GM21423 (cell line): ENCODE data around the gene BCAP31.
"Not testable (repeated sequence)": the region's sequence is repeated elsewhere in the genome, so short reads cannot be mapped to it uniquely, and the experiment has no call there.

Experiments
- ATAC-seq: cut with Tn5 transposase; IDR thresholded peaks from one replicate; pipeline ENCODE4 v1.9.1; 2021; ENCODE audit warnings: mild to moderate bottlenecking, moderate library complexity; ENCODE audit not compliant: unreplicated experiment

Gene BCAP31

DNA sequence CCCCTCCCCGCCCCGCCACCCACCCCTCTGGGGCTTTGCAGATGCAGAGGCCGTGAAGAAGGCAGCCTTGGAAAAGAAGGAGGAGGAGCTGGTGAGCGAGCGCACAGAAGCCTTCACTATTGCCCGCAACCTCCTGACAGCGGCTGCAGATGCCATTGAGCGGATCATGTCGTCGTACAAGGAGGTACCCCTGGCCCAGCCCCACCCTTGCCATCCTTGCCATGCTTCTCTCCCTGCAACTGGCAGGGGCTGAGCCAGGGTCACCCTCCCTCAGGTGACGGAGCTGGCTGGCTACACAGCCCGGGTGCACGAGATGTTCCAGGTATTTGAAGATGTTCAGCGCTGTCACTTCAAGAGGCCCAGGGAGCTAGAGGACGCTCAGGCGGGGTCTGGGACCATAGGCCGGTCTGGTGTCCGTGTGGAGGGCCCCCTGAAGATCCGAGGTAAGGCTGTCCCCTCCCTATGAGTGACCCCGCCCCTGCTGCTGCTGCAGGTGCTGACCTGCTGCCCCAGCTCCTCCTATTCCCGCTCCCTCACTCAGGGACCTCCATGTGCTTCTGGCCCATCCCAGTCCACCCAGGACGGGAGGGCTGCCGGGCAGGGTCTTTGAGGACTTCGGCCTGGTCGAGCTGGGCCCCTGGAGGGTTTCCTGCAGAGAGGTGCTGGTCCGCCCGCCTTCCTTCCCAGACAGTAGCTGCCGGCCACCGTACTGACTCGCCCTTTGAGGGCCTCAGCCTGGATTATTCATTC, 12.1 kb upstream of the BCAP31 start:
- ATAC-seq = no peak

DNA sequence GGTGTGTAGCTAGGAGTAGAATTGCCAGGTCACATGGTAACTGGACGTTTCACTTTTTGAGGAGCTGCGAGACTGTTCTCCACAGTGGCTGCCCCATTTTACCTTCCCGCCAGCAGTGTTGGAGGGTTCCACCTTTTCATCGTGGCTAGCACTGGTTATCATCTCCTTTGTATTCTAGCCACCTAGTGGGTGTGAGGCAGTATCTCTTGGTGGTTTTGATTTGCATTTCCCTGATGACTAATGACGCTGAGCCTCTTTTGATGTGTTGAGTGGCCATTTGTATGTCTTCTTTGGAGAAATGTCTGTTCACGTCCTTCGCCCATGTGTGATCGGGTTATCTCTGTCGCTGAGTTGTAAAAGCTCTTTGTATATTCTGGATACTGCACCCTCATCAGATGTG, 11.1 kb upstream of the BCAP31 start:
- no peak for ATAC-seq

DNA sequence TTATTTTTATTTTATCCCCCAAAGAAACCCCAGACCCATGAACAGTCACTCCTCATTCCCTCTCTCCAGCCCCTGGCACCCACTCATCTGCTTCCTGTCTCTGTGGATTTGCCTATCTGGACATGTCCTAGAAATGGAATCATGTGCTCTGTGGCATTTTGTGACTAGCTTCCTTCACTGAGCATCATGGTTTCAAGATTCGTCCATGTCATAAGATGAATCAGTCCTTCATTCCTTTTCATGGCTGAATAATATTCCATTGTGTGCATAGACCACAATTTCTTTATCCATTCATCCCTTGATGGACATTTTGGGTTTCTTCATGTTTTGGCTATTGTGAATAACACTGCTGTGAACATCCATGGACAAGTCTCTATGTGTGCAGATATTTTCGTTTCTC, 10.7 kb upstream of the BCAP31 start:
- ATAC-seq = no peak

DNA sequence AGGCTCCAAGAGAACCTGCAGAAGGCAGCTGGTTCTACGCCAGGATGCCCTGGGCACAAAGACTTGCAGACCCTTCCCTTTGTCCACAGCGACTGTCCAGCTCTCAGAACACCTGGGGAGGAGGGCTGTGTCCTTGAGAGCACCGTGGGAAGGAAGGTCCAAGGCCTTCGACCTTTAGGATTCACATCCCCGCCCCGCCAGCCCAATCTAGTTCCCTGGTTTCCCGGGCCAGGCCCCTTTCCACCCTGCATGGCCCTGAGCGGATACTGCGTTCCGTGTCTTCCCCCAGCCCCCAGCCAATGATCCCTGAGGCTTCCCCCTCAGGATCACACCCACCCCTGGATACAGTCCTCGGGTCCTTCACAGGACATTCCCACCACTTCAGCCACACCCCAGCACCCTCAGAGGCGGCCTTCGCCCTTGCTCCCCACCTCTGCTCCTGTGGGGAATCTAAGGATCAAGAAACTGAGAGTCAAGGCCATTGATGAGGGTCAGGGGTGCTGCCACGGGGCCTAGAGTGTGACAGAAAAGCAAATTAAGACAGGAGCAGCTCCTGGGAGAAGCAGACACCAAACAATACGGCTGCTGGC, 9.6 kb upstream of the BCAP31 start:
- no peak for ATAC-seq

DNA sequence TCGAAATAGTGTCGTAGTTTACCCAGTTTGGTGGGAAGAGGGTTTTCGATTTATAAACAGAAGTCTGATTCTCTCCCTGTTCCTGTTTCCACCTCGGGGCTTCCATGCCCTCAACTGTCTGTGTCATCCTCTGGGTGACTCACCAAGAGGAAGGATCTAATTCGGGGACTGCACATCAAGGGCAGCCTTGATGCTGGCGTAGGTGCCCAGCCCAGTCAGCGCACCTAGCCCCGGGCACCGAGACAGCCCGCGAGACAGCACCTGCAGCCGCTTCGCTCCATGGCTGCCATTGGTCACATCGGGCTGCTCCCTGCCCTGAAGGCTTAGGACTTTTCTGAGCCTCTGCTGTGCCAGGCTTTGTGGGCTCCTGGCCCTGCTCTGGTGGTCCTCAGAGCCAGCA, 8.2 kb upstream of the BCAP31 start:
- no peak for ATAC-seq

DNA sequence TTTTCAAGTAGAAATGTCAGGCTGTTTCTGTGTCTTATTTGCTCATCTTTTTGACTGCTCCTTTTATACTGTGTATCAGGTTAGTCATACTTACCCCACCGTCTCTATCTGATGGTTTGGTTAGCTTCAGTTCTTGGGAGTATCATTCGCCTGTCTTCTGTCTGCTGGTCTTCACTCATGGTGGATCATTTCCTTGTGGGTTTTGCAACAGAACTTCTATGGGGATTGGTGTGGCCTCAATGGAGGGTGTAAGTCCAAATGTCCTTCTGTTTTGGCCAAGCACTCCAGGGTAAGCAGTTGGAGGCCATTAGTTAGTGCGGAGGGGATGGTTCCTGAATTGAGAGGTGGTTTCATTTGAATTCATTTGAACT, 7.6 kb upstream of the BCAP31 start:
- ATAC-seq = no peak

DNA sequence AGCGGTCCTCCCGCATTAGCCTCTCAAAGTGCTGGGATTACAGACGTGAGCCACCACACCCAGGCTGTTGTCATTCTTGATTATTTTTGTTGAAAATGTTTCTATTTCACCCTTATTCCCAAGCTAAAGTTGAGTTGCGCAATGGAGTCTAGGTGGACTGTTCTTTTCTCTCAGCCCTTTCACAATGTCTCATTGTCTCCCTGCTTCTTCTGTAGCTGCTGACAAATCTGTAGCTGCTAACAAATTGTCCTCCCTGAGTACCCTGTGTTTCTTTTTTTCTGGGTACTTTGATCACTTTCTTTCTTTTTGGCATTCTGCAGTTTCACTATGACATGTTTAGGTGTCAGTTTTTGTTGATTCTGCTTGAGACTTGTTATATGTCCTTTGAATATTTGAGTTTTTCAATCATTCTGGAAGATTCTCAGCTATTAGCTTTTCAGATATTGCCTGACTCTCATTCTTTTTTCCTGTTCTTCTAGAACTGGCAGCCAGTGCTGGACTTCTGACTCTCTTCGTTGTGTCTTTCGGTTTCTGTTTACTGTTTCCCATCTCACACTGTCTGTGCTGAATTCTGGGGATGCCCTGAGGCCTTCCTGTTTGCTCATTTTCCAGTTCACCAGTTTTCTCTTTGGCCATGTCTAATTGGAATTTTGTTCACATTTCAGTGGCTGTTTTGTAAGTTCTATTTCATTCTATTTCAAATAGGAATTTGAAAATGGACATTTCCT, 7.1 kb upstream of the BCAP31 start:
- ATAC-seq = no peak

DNA sequence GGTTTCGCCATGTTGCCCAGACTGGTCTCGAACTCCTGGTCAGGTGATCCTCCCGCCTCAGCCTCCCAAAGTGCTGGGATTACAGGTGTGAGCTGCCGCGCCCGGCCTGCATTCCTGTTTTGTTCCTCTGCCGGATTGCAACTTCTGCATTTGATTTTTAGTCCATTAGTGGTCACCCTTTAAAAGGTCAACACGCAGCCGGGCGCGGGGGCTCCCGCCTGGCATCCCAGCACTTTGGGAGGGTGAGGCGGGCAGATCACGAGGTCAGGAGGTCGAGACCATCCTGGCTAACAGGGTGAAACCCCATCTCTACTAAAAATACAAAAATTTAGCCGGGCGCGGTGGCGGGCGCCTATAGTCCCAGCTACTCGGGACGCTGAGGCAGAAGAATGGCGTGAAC, 5.9 kb upstream of the BCAP31 start:
- ATAC-seq = not testable (repeated sequence)

DNA sequence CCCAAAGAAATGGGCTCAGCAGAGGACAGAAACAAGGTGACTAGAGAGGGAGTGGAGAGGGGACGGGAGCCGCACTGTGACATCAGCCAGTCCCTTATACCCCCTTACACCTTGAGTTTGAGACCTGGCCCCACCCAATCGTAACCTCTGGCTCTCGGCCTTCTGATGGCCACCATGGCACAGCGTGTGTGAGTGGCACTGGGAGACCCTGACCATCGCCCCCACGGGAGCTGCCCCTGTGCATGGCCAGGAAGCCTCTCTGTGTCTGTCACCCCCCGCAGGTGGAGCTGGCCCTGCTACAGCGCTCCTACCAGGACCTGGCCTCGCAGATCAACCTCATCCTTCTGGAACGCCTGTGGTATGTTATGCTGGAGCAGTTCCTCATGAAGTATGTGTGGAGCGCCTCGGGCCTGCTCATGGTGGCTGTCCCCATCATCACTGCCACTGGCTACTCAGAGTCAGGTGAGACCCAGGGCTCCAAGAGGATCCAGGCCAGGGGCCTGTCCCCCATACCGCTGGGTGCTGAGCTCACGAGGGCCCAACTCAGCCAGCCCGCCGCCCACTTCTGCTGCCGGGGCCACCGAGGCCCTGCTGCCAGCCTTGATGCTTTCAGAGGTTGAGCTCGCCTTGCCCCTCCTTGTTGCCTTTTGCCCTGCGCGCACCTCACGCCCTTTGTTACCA, 4.9 kb upstream of the BCAP31 start:
- no peak for ATAC-seq

DNA sequence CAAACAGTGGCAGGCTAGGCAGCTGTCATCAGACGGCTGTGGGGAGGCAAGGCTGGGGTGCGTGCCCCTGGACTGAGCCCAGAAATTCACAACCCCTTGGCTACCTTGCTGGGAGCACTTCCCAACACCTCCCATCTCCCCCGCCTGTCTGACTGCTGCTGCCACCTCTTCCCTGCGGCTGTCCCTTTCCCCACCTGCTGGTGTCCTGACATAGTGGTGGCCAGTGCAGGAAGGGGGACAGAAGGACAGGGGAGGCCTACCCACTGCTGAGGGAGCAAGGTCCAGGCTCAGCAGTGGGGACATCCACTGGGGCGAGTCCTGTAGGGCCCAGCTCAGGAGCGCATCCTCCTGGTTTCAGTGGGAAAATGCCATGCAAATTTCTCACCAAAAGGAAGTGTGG, 3.9 kb upstream of the BCAP31 start:
- no peak for ATAC-seq

DNA sequence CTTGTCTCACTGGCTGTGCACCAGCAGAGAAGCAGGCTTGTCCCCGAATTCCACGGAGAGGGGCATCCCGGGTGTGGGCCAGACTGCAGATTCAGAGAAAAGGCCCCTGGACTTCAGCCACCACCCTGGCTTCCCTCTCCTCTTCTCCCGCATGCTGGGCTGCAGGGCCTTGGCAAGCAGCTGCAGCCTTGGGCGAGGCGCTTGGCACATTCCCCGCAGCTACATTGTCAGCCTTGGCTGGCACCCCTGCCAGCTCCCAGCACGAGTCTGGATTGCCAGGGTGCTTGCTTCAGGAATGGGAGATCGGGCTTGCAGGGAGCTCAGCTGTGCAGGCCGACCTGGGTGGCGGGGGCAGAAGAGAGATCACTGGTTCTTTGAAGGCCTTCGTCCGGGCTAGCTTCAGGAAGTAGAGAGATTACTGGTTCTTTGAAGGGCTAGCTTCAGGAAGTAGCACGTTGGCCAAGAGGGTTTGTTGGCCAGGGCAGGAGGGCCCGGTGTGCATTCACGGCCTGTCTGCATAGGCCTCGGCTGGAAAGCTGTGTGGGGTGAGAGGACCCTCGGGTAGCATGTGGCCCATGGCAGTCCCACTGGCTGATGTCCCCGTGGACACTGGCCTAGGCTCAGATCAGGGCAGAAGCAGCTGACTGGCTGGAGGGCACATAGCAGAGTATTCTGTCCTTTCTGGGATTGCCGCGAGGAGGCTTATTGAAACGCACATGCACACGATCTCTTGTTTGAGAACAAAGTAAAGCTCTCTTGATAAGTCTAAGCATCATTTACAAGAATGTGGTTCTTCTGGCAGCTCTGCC, 3.1 kb upstream of the BCAP31 start:
- no peak for ATAC-seq

DNA sequence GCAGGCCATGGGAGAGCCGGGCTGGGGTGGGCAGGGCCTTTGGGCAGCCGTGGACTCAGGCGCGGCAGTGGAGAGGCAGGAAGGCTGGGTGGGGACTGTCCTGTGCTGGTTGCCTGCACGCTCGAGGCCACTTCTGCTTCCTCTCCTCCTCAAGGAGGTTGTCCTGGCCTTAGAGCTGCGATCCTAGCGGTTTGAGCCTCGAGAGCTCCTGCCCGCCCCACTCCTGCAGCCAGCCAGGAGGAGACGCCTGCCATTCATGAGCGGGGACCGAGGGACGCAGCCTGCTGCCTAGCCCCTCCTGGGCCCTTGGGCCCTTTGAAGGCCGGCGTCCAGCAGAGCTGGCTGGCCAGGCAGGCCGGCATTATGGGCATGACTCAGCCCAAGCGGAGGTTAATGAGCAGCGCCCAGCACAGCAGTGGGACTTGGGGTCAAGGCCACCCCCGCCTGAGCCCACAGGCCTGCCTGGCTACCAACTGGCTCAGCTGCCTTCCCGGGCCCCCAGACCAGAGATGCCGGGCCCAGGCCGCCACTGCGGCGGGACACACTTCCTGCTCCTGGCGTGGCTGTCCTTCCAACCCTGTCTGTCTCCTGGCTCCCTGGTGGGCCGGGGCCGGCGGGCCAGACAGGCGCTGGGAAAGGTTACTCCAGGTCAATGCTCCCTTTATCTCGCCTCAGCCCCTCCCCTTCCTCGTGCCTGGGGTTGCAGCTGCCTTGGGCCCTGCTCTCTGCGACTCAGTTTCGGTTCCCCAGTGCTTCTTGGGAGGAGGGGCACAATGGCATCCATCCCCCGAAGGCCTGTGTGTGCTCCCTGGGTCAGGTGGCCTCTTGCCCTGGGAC, 2.3 kb upstream of the BCAP31 start:
- peak; percentile 51 for ATAC-seq

DNA sequence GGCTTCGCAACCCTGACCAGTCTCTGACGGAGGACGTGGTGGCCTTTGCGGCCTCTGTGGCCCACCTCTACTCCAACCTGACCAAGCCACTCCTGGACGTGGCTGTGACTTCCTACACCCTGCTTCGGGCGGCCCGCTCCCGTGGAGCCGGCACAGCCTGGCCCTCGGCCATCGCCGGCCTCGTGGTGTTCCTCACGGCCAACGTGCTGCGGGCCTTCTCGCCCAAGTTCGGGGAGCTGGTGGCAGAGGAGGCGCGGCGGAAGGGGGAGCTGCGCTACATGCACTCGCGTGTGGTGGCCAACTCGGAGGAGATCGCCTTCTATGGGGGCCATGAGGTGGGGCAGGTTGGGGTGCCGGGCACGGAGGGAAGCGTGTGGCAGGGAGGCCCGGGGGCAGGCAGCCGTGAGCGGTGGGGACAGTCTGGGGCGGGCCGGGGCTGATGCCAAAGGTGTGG, 1.7 kb upstream of the BCAP31 start:
- no peak for ATAC-seq

DNA sequence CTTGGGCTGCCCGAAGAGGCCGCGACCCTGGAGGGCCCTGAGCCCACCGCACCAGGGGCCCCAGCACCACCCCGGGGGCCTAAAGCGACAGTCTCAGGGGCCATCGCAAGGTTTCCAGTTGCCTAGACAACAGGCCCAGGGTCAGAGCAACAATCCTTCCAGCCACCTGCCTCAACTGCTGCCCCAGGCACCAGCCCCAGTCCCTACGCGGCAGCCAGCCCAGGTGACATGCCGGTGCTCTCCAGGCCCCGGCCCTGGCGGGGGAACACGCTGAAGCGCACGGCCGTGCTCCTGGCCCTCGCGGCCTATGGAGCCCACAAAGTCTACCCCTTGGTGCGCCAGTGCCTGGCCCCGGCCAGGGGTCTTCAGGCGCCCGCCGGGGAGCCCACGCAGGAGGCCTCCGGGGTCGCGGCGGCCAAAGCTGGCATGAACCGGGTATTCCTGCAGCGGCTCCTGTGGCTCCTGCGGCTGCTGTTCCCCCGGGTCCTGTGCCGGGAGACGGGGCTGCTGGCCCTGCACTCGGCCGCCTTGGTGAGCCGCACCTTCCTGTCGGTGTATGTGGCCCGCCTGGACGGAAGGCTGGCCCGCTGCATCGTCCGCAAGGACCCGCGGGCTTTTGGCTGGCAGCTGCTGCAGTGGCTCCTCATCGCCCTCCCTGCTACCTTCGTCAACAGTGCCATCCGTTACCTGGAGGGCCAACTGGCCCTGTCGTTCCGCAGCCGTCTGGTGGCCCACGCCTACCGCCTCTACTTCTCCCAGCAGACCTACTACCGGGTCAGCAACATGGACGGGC, 1.0 kb upstream of the BCAP31 start:
- ATAC-seq = no peak

DNA sequence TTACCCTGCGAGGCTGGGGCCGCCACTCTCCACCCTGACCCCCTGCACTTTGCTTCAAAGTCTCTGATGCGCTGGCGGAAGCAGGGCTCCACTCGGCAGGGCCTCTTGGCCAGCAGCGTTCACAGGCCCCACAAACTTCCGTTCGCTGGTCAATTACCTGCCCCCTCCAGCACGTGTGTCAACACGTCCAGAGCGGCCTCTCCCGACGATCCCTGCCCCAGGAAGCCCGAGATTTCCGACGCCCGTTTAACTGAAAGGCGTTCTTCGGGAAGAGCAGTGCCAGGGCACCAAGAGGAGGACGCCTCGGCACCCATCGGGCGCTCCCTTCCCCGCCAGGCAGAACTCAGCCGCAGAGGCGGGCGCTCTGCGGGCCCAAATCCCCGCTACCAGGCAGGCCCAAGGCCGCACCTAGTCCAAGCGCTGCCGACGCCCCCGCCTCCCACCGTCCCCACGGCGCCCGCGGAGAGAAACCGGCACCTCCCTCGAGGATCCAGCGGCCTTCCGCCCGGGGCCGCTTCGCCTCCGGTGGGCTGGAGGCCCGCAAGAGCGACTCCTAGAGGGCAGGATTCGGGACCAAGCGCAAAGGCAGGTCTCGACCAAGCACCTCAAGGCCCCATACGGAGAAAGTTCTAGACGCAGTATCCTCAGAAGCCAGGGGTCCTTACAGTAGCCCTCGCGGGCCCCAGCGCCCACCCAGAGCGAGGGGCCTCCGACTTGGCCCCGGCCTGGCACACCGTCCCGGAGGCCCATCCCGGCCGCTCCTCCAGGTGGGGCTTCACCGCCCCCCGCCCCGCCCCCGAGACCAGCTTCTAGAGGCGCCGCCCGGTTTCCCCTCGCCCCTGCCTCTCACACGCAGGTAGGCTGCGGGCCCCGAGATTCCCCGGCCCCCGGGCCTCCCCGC, 586 bp downstream of the BCAP31 start:
- ATAC-seq = peak; percentile 29

DNA sequence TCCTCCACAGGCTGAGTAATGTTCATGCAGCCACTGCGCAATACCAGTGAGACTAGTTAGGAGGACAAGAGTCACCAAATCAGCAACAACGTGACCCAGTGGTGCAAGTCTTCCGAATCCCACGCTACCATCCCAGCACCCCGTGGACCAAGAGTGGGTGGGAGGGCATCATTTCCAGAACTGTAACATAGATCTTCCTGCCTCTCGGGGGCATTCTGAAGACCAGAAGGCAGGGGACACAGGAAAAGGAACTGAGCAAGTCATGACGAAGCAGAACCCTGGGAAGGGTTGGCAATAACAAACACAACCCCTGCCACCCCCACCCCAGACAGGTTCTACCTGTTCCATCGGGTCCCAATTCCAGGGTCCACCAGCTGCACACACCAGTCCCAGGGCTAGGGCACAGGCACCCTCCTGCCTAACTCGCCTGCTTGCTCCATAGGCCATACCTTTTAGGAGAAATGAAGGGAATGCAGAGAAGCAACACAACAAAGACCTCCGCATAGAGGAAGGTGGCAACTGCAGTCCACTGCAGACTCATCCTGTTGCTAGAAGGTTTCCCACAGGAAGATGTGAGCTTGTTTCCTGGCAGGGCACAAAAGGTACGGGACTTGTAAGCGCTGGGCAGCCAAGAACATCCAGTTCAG, 1.4 kb downstream of the BCAP31 start:
- ATAC-seq = no peak

DNA sequence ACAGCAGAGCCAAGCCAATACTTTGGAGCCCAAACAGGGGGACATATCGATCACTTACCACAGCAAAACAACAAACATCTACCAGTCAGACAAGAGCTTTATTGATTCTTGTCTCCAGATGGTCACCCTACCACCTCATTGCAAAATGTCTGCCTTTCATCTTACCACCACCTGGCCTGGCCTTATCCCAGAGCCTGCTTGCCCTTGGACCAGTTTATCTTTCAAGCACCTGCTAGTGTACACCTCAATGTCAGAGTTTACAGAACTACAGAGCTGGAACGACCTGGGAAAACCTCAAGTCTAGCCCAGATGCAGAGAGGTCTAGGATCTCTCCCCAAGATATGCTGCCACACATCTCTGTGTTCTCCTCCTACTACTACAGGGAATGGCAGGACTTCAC, 4.5 kb downstream of the BCAP31 start:
- no peak for ATAC-seq

DNA sequence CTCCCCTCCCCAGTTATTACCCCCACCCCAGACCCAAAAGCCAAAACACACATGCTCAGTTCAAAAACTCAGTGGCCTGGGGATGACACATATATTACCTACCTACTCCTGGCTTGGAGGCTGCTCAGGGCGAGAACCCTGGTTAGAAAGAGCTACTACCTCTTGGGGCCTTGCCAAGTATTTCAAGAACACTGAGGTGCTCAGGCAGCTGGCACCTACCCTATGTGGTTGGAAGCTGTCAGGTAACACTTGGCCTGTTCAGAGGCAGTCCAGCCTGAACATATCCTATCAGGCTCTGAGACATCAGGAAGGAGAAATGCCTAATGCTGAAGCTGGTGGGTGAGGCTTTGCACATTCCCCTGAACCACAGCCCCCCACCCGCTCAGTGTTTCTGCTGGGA, 4.9 kb downstream of the BCAP31 start:
- no peak for ATAC-seq
